Stimulated activated CD8-positive, alpha-beta memory T cell treated with anti-CD3 and anti-CD28 coated beads, Interleukin-15, amount 100 ng/mL, for 4 hours (primary cell): ENCODE results near the gene KRT26.

Source experiments
- DNase-seq, 2 donors: peaks; one replicate each; pipeline ENCODE4 v3.0.0-alpha.2; 2020; ENCODE audit warnings: low read depth in 2 of 2

Gene KRT26

DNA sequence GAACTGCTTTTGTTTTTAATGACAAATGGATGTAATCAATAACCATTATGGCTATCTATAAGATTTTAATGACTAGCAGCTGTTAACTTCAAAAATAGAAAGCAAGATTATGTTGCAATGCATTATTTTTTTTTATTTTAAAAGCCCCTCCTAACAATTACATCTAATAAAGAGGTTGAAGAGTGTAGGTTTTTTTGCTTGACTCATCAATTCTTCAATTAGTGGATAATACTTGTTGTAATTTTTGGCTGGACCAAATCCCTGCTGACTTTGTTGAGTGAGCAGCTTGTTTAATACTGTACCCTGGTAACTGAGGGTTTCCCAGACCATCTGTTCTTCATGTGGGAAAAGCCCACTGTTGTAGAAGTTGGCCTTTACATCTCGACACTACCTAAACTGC lies 41.0 kb downstream of the KRT26 start:
- no peak for DNase-seq

DNA sequence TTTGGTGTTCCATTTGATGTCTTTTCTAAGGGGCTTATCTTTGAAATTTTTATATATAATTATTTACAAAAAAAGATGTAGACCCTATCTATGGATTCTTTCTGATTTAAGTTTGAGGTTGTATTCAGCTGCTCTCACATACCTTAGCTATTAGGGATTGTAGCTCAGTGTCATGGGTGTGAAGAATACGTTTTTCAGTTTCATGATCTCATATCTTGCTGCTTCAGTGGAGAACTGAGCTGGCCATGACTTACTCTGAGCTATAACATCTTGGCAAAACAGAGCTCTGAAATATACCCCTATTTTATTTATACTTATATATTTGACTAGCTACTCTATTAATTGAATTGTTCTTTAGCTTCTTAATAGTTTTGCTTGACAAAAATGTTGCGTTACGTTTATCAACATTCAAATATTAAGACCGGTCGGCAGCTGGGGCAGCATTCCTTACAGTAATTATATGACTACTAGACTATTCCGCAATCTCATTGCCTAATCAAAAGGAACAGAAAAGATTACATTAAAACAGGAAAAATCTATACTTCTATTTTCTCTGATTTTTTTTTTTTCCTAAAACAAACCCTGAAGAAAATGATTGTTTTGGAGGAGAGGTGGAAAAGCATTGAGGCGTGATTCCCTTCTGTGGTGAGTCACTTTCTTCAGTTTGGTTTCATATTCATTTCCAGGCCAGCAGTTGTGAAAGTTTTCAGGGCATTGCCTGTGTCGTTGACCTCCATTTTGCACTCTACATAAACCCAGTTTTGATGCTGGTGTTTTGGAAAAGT lies 44.4 kb downstream of the KRT26 start:
- DNase-seq: no peak

DNA sequence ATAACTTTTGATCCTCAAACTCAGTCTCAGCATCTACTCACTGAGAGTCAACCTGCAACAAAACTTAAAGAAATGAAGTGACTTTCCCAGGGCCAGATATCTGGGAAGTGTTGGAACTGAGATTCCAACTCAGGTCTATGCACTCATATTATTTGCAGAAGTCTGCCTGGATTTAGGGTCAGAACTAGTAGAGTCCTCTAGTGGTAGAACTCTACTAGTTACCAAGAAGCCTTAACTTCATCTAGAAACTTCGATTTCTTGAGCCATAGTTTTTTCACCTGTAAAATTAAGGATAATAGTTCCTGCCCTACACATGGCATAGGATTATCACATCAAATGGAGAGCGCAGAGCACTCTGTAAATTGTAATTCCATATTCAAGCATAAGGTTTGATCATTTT lies 45.1 kb downstream of the KRT26 start:
- DNase-seq: no peak

DNA sequence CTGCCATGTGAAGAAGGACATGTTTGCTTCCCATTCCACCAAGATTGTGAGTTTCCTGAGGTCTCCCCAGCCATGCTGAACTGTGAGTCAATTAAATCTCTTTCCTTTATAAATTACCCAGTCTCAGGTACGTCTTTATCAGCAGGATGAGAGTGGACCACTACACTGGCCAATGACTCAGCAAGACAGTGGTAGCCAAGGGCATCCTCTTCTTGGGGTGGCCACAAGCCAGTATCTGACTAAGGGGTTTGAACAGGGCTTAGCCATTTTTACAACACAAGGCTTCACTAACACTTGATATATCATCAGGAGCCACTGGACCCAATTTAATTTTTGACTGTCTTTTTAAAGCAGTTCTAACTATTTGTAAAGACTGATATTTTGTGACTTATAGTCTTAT lies 47.3 kb downstream of the KRT26 start:
- DNase-seq: no peak

- DNase-seq: no peak
Measured at GRCh38 chr17:40722241-40722640, 49.8 kb downstream of the KRT26 start.

GRCh38 chr17:40720899-40721298 lies 51.1 kb downstream of the KRT26 start:
- no peak for DNase-seq

GRCh38 chr17:40718930-40719329 lies 53.1 kb downstream of the KRT26 start:
- DNase-seq: no peak

DNA sequence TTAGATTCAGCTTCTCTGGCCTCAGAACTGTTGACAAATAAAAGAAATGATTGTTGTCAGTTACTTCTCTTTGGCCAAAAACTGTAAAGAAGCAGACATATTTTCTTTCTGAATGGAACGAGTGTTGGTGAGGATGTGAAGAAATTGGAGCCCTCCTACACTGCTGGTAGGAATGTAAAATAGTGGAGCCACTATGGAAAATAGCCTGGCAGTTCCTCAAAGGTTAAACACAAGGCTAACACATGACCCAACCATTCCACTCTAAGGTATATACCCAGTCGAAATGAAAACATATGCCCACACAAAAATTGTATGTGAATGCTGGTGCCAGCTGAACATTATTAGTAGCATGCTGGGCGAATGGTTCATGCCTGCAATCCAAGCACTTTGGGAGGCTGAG lies 54.2 kb downstream of the KRT26 start:
- DNase-seq: no peak
